H9 (cell line): ENCODE measurements around the gene DUOX2. TPM values are rescaled to one million over a fixed set of nuclear protein-coding genes. Genes with fewer than 3 reads are reported as not detected.

Source experiments
- DNase-seq: peaks from one replicate; pipeline ENCODE4 v3.0.0-alpha.2; 2017
- H2AFZ ChIP-seq: one replicate; pipeline ENCODE4 v1.6.1; 2013; ENCODE audit warnings: mild to moderate bottlenecking, low read length, control low read depth, moderate library complexity
- H2AK5ac ChIP-seq: 2 replicates; pipeline ENCODE4 v1.6.1; 2013; ENCODE audit warnings: low read length, control low read depth, mixed read lengths; ENCODE audit not compliant: insufficient read length
- H2BK120ac ChIP-seq: one replicate; pipeline ENCODE4 v1.6.1; 2013; ENCODE audit warnings: low read depth, mild to moderate bottlenecking, low read length, control low read depth, inconsistent platforms; ENCODE audit not compliant: poor library complexity, severe bottlenecking
- H2BK12ac ChIP-seq: 2 replicates; pipeline ENCODE4 v1.6.1; 2013; ENCODE audit warnings: low read length, control low read depth, mixed read lengths, low read depth; ENCODE audit not compliant: insufficient read length
- H2BK15ac ChIP-seq: 2 replicates; pipeline ENCODE4 v1.6.1; 2013; ENCODE audit warnings: low read depth, low read length, control low read depth
- H2BK20ac ChIP-seq: one replicate; pipeline ENCODE4 v1.6.1; 2013; ENCODE audit warnings: low read depth, mild to moderate bottlenecking, low read length, control low read depth, inconsistent platforms; ENCODE audit not compliant: poor library complexity, severe bottlenecking
- H2BK5ac ChIP-seq: 2 replicates; pipeline ENCODE4 v1.6.1; 2013; ENCODE audit warnings: low read length, control low read depth, mixed read lengths; ENCODE audit not compliant: insufficient read length
- H3K14ac ChIP-seq: 2 replicates; pipeline ENCODE4 v1.6.1; 2013; ENCODE audit warnings: low read length, control low read depth; ENCODE audit not compliant: insufficient read depth
- H3K18ac ChIP-seq: 2 replicates; pipeline ENCODE4 v1.6.1; 2013; ENCODE audit warnings: low read depth, mild to moderate bottlenecking, mixed read lengths, low read length, control low read depth; ENCODE audit not compliant: insufficient read length
- H3K23ac ChIP-seq: 2 replicates; pipeline ENCODE4 v1.6.1; 2013; ENCODE audit warnings: low read length, control low read depth, mixed read lengths, low read depth; ENCODE audit not compliant: insufficient read length
- H3K23me2 ChIP-seq: 2 replicates; pipeline ENCODE4 v1.6.1; 2013; ENCODE audit warnings: low read depth, mild to moderate bottlenecking, mixed read lengths, low read length, control low read depth; ENCODE audit not compliant: insufficient read length, poor library complexity, severe bottlenecking
- H3K27ac ChIP-seq: 2 replicates; pipeline ENCODE4 v1.5.1; 2013; ENCODE audit warnings: low read length, control low read depth, mixed read lengths, low read depth; ENCODE audit not compliant: insufficient read length
- H3K27me3 ChIP-seq: 2 replicates; pipeline ENCODE4 v1.6.1; 2013; ENCODE audit warnings: low read length, control low read depth, inconsistent platforms; ENCODE audit not compliant: insufficient read depth
- H3K4ac ChIP-seq: 2 replicates; pipeline ENCODE4 v1.6.1; 2013; ENCODE audit warnings: low read depth, mild to moderate bottlenecking, control low read depth, inconsistent platforms, low read length, moderate library complexity
- H3K4me1 ChIP-seq: 2 replicates; pipeline ENCODE4 v1.6.1; 2013; ENCODE audit warnings: low read length, control low read depth, inconsistent platforms; ENCODE audit not compliant: insufficient read depth
- H3K4me2 ChIP-seq: 2 replicates; pipeline ENCODE4 v1.6.1; 2013; ENCODE audit warnings: low read length, control low read depth, mixed read lengths; ENCODE audit not compliant: insufficient read length, insufficient read depth
- H3K56ac ChIP-seq: 2 replicates; pipeline ENCODE4 v1.6.1; 2013; ENCODE audit warnings: low read depth, mild to moderate bottlenecking, mixed read lengths, low read length, control low read depth; ENCODE audit not compliant: insufficient read length
- H3K79me1 ChIP-seq: 2 replicates; pipeline ENCODE4 v1.6.1; 2013; ENCODE audit warnings: low read depth, mild to moderate bottlenecking, moderate library complexity, low read length, control low read depth, inconsistent platforms; ENCODE audit not compliant: insufficient read depth, poor library complexity, severe bottlenecking
- H3K79me2 ChIP-seq: 2 replicates; pipeline ENCODE4 v1.6.1; 2013; ENCODE audit warnings: low read length, control low read depth, inconsistent platforms; ENCODE audit not compliant: insufficient read depth
- H3K9ac ChIP-seq: 2 replicates; pipeline ENCODE4 v1.6.1; 2013; ENCODE audit warnings: low read length, control low read depth, mixed read lengths; ENCODE audit not compliant: insufficient read length; ENCODE audit errors: extremely low read depth
- H3K9me3 ChIP-seq: one replicate; pipeline ENCODE4 v1.6.1; 2013; ENCODE audit warnings: low read depth, low read length, inconsistent platforms; ENCODE audit not compliant: control insufficient read depth
- H3T11ph ChIP-seq: one replicate; pipeline ENCODE4 v1.6.1; 2013; ENCODE audit warnings: mild to moderate bottlenecking, low read length, control low read depth, inconsistent platforms
- H4K20me1 ChIP-seq: one replicate; pipeline ENCODE4 v1.6.1; 2013; ENCODE audit not compliant: control insufficient read depth, insufficient read length, insufficient read depth
- H4K5ac ChIP-seq: 2 replicates; pipeline ENCODE4 v1.6.1; 2013; ENCODE audit warnings: low read depth, mild to moderate bottlenecking, mixed read lengths, low read length, control low read depth; ENCODE audit not compliant: insufficient read length
- H4K8ac ChIP-seq: replicated peaks from 2 replicates; pipeline ENCODE4 v1.6.1; 2013; ENCODE audit warnings: low read length, control low read depth, mixed read lengths, low read depth; ENCODE audit not compliant: insufficient read length
- H4K91ac ChIP-seq: 2 replicates; pipeline ENCODE4 v1.6.1; 2013; ENCODE audit warnings: low read depth, mild to moderate bottlenecking, moderate library complexity, mixed read lengths, low read length, control low read depth; ENCODE audit not compliant: insufficient read length
- H3K27ac Mint-ChIP-seq, 3 experiments: 2 replicates in 2 of 3; 3 replicates in 1 of 3; pipeline ENCODE4 v1.8.0; 2020 to 2021; ENCODE audit warnings: mixed read lengths in 3 of 3, mild to moderate bottlenecking in 1 of 3, moderate library complexity in 1 of 3
- H3K27me3 Mint-ChIP-seq: 2 replicates; pipeline ENCODE4 v1.8.0; 2021; ENCODE audit warnings: low read depth, mild to moderate bottlenecking, moderate library complexity, mixed read lengths
- H3K36me3 Mint-ChIP-seq, 3 experiments: 2 replicates in 2 of 3; 3 replicates in 1 of 3; pipeline ENCODE4 v1.8.0; 2020 to 2021; ENCODE audit warnings: low read depth in 3 of 3, mixed read lengths in 3 of 3; ENCODE audit not compliant: insufficient read depth in 1 of 3
- H3K4me1 Mint-ChIP-seq, 2 experiments: 2 replicates each; pipeline ENCODE4 v1.8.0; 2020; ENCODE audit warnings: mixed read lengths in 2 of 2
- H3K4me3 Mint-ChIP-seq, 2 experiments: 2 replicates in 1 of 2; 3 replicates in 1 of 2; pipeline ENCODE4 v1.8.0; 2020 to 2021; ENCODE audit warnings: mild to moderate bottlenecking in 2 of 2, mixed read lengths in 2 of 2, moderate library complexity in 1 of 2
- H3K9me3 Mint-ChIP-seq, 2 experiments: 2 replicates in 1 of 2; 3 replicates in 1 of 2; pipeline ENCODE4 v1.8.0; 2020; ENCODE audit warnings: mild to moderate bottlenecking in 2 of 2, mixed read lengths in 2 of 2, moderate library complexity in 1 of 2
- WGBS: extraction: QIAGEN DNeasy Blood & Tissue Kit; methylation state at CpG from one replicate; pipeline ENCODE4 v1.1.7; 2013; ENCODE audit warnings: missing lambda C conversion rate, low lambda C conversion rate, mixed read lengths; ENCODE audit not compliant: insufficient read length; ENCODE audit errors: extremely low coverage; 5-methylcytosine and 5-hydroxymethylcytosine counted together
- total RNA-seq: library from RNA; stranded (reverse); gene quantifications from 2 replicates; pipeline ENCODE4 v1.2.1, GENCODE V29; 2021
- TF ChIP-seq, protein P1 (sequence below): fragments of 200-600 bp; sonication (generic); conservative IDR thresholded peaks from 3 replicates; pipeline ENCODE4 v1.8.0; 2021; ENCODE audit warnings: antibody characterized with exemption, mild to moderate bottlenecking

The DUOX2 gene
- total RNA-seq, 1 experiment from 2014 or later, result 0.42 TPM

DNA sequence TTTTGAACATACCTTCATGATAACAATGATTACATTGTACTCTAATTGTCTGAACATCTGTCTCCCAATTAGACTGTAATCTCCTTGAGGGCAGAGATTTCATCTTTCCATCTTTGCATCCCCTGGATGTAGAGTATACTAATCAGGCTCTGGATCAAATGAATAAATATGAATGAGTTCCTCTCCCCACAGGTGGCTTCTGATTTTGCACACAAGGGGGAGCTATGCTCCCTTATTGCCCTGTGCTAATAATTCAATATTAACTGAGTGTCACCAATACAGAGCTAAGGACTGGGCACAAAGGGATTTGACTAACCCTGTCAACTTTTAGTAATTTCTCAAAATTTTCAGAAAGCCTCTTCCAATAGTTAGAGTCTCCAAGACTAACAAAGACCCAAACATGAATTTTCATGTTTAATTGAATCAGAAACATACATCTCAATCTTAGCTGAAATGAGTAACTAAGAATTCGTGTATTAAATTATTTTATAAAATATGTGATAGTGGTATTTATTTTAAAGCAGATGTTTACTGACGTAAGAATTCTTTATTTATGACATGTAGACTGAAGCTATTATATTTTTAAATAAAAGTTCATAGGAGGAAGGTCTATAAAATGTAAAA is 12.7 kb upstream of the DUOX2 start:
- Histone ChIP-seq H3K79me1 (no peaks in the 10 kb centered on the region), H3K79me2 (no peaks in the 10 kb centered on the region), H2BK12ac (no peak overlapping the region), H2AK5ac (no peak overlapping the region), H3K23me2 (peaks cover 11% of the 10 kb centered on the region), H3K4me2 (no peak overlapping the region), H3K9ac (no peak overlapping the region), H3K14ac (no peak overlapping the region), H2BK120ac (no peak overlapping the region), H3K56ac (no peak overlapping the region), H4K91ac (no peak overlapping the region), H2BK5ac (no peak overlapping the region), H4K20me1 (no peaks in the 10 kb centered on the region), H4K8ac (no peak overlapping the region), H3K27ac (no peak overlapping the region), H3K18ac (no peak overlapping the region), H3K9me3 (no peaks in the 10 kb centered on the region), H3K27me3 (peaks cover 51% of the 10 kb centered on the region), H3T11ph (no peak overlapping the region), H3K4ac (no peak overlapping the region), H2BK20ac (no peak overlapping the region), H2BK15ac (no peak overlapping the region), H3K23ac (no peak overlapping the region), H2AFZ (no peak overlapping the region), H4K5ac (no peak overlapping the region), H3K4me1 (no peaks in the 10 kb centered on the region)
- no peaks in the 10 kb centered on the region for H3K36me3 Mint-ChIP-seq
- H3K27ac Mint-ChIP-seq, result no peak overlapping the region
- peaks cover 8 to 10% of the 10 kb centered on the region in 2 experiments for H3K4me1 Mint-ChIP-seq
- no peak overlapping the region for H3K4me3 Mint-ChIP-seq
- DNase-seq, result no peak
- TF ChIP-seq, protein P1, sequence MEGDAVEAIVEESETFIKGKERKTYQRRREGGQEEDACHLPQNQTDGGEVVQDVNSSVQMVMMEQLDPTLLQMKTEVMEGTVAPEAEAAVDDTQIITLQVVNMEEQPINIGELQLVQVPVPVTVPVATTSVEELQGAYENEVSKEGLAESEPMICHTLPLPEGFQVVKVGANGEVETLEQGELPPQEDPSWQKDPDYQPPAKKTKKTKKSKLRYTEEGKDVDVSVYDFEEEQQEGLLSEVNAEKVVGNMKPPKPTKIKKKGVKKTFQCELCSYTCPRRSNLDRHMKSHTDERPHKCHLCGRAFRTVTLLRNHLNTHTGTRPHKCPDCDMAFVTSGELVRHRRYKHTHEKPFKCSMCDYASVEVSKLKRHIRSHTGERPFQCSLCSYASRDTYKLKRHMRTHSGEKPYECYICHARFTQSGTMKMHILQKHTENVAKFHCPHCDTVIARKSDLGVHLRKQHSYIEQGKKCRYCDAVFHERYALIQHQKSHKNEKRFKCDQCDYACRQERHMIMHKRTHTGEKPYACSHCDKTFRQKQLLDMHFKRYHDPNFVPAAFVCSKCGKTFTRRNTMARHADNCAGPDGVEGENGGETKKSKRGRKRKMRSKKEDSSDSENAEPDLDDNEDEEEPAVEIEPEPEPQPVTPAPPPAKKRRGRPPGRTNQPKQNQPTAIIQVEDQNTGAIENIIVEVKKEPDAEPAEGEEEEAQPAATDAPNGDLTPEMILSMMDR, result peak; percentile 75
- H3K27me3 Mint-ChIP-seq, result peaks cover 93% of the 10 kb centered on the region
- WGBS, result 100% methylated on average over 1 of the region's 2 CpGs
- no peaks in the 10 kb centered on the region for H3K9me3 Mint-ChIP-seq
